Fibroblast of skin of scalp (primary cell): ENCODE results near the gene ALLC.

Experiments
- DNase-seq: peaks from one replicate; pipeline ENCODE4 v3.0.0-alpha.2; 2013

The ALLC gene

DNA sequence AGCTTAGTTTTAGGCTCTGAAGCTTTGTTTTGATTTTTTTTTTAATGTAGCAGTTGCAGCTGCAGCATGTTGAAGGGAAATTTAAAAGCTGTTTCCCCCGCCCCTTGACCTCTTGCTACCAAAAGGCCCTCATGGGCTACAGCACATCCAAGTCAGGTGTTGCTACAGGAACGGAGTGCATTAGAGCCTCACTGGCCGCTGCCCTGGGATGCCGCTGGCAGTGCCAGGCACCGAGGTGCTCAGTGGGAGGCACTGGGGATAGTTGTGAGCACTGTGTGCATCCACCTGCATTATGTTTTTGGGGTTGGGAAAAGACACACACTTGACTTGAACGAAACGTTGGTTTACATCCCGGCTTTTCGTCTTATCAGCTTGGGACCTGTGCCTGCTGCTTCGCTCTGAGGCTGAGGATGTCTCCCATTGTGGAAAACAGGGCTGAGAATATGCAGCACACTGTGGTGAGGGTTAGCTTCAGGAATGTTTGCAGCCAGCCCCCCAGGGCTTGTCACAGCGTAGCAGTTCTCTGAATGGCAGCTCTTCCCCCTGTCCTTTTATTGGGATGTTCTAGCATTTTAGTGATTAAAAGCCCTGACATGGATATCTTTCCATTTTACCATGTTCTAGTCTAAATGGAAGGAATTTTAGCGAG lies 69.5 kb downstream of the ALLC start:
- peak; percentile 9 for DNase-seq

DNA sequence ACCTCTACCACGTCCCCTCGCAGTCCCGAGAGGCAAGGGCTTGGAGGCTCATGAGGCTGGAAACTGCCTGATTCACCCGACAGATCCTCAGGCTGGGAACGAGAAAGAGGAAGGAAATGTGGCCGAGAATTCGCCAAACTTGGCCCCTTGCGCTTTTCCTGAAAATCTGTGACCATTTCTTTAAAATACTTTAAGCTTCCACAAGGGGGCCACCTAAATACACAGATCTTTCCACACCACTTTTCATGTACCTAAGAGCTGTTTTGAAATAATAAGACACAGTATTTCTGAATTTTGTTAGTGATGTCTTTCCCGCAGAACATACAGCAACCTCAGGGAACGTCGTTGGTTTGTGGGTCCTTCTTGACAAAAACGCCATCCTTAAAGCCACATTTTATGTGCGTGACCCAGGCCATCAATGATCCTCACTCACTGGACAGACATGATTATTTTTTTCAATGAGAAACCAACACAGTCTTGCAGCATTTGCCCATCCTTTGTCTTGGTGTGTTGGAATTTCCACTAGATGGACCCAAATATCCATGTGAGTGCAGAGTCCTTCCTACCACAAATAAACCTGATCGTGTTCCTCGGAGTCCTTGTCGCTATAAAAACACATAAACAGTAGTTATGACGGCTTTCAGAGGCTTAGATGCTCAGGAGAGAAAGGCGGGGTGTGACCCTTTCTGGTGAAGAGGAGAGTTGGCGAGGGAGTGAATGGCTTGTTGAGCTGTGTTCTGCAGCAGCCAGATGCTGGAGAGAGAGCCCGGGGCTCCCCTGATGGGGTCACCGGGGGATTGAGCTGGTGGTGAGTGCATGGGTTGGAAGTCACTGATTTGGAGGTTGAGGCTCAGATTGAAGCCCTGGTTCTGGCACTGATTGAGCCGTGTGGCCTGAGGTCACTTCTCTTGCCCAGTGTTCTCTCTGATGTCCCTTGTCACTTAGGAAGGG lies 70.4 kb downstream of the ALLC start:
- peak; percentile 62 for DNase-seq

DNA sequence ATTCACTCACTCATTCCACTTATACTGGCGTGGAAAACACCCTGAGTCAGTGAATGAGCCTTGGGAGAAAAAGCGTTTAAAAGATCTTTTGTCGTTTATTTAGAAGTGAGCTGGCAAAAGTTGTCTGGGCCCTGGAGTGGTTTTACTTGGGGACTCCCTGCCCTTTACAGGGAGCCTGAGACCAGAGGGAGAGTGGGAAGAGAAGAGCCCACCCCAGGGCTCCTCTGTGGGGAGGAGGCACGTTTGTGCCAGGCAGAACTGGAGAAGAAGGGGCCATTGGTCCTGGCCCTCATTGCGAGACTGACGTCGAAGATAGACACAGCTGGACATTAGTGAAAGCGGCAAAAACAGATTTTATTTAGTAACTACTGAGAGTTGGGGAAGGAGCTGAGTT lies 71.1 kb downstream of the ALLC start:
- no peak for DNase-seq

DNA sequence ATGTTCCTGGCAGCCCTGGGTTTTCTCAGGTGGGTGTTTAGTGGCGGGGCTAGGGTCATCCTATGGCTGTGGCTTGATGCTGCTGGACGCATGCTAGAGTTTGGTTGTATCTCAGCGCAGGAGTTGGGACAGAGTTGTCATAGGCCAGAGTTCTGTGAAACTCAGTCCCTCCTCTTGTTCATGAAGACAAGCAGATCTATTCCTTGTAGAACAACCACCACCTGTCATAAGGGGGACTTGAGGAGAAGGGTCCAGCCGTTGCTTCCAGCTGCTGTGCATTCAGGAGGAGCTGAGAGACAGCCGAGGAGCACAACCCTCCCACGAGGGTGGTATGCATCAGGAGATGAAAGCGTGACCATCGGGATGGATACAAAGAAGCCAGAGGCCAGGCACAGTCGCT lies 71.8 kb downstream of the ALLC start:
- no peak for DNase-seq

DNA sequence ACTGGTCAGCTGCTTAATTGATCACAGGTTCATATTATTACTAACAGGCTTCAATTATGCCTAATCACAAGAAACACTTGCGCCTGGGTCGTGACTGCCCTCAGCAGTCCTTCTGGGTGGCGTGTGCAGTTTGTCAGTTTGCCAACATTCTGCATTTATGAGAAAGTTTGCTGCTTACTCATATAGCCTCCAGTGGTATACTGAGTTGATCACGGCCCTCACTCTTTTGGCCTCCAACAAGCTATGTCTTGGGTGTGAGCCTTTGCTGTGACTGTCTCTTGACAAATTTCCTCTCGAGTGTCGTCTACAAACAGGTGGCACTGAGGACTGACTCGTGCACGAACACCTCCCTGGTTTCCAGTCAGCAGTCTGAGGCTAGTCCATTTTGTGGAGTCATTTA lies 72.6 kb downstream of the ALLC start:
- DNase-seq, result peak; percentile 74

DNA sequence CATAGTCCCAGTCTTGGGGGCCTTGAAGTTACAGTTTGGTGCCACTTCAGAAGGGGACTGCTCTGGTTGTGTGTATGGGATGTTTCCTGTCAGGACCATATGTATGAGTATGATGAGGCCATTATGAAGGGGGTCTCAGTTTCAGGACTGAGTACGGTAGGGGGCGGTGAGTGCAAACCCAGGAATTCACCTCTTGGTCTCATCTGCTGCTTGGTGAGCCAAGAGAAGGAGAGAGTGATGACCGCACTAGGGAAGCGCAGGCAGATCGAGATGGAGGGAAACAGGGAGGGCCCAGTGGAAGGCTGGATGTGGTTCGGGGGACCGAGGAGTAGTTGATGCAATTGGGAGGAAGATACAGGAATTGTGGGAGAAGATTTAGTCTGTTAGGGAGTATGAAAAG lies 73.8 kb downstream of the ALLC start:
- DNase-seq, result no peak

DNA sequence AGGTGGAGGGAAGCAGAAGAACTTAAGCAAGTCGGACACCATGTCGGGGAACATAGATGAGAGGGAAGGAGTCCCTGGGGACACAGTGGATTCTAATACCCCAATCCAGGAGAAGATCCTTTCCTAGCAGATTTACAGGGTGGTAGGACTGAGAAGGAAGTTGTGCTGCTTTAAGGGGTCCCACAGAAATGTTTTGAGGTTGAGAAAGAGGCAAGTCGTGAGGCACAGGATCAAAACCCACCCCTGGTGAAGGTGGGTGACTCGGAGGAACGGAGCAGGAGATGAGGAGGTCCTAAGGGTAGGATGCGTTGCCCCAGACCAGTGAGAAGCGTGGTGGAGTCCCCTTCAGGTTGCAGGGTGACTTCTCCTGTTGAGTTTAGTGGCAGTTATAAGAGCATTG lies 78.1 kb downstream of the ALLC start:
- no peak for DNase-seq

DNA sequence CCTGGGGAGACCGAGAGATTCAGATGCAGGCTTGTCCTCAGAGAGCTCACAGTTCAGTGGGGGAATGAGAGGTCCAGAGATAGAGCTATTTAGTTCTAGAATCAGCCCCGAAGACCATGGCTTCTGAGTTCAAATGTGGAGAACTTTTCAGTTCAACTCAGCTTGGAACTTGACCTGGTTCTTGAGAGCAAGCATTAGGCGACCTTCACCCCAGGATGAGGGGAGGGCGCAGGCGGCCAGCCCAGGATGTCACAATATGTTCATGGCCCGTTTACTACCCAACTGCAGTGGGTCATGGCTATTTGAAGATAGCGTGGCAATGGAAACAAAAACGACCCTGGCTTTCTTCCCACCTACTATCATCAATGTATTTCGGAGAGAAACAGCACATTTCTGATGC lies 79.1 kb downstream of the ALLC start:
- no peak for DNase-seq

DNA sequence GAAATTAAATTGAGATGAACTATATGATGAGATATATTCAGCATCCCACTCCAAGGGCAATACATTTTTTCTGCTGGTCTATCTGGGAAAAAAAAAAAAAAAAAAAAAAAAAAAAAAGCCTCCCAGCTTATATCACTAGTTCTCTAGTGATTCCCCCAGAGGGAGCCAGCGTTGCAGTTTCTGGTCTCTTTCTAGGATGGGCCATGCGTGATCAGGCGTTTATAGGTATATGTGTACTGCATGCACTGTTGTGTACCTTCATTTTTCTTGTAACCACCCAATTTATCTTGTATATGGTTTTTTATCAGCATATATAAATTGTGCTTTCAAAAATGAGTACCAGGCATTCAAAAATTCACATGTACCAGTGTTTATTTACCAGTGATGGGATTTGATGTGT lies 80.5 kb downstream of the ALLC start:
- peak; percentile 50 for DNase-seq

DNA sequence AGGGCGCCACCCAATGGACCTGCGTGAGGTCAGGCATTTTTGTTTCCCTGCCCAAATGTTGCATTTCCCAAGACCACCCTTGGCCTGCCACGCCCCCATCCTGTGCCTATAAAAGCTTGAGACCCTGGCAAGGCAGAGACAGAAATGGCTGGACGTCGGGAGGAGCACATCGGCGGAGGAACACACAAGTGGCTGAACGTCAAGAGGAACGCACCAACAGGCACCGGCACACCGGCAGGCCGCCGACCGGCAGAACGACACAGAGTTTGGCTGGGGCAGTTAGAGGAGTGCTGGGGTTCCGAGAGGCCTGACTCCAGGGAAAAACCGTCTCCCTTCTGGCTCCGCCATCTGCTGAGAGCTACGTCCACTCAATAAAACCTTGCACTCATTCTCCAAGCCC lies 81.3 kb downstream of the ALLC start:
- DNase-seq, result no peak

DNA sequence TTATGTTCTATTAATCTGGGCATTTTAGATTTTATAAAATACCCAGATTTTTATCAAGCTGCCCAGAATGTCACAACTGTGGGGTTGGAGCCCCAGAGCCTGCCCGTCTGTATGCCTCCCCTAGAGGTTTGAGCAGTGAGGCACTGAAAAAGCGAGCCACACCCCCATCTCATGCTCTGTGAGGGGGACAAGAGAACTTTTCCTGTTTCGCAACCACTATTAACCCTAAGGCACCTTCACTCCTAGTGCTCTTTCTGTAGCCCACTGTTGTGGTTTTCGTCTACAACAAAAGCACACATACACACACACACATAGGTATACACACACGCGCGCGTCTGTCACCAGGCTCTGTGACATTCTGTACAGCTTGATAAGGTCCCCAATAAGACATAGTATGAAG lies 83.4 kb downstream of the ALLC start:
- DNase-seq, result no peak

DNA sequence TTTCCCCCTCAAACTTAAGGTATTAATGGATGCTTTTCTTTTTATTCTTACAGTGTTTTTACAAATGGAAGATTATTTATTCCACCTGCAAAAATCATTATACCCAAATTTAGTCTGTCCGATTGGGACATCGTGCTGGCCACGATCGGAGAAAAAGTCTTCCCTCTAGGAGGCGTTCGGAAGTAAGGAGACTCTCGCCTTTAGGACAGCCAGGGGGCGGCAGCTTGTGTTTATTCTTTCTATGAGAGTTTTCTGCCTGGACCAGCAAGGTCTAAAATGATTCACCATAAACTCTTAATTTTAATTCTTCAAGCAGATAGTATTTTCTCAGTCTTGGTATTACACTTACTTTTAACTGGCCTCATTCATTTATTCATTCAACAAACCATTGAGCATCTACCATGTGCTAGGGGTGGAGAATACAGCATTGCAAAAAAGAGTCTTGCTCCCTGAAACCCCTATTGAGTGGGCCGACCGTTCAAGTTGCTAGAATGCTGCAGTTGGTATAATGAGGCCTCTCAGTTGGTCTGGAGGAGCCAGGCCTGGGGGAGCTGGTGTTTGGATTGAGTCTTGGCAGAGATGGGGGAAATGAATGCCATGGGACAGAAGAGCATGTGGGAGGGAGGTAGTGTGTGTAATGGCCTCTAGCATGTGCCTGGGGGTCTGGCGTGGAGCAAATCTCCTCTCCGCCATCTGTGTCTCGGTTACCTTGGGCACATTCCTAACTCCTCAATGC lies 84.0 kb downstream of the ALLC start:
- no peak for DNase-seq

DNA sequence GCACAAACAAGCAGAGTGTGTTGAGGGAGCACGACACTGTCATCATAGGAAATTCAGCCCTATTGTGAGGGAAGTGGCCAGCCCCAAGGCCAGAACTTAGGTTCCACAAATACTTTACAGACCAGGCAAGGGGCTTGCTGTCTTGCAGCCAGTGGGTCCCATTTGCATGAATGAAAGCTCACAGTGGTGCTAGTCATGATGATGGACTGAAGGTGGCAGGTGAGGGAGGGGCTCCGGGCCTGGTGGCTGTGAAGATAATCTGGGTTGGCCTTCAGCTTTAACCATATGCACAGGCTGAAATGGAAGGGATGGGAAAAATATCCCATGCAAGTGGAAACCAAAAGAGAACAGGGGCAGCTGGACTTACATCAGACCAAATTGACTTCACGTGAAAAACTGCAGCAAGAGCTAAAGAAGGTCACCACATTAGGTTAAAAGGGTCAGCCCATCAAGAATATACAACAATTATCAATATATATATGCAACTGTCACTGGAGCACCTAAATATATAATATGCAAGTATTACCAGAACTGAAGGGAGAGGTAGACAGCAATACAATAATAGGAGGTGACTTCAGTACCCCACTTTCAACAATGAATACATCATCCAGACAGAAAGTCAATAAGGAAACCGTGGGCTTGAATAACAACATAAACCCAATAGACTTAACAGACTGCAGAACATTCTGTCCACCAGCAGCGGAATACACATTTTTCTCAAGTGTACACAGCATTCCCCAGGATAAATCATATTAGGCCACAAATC lies 84.9 kb downstream of the ALLC start:
- DNase-seq, result no peak

DNA sequence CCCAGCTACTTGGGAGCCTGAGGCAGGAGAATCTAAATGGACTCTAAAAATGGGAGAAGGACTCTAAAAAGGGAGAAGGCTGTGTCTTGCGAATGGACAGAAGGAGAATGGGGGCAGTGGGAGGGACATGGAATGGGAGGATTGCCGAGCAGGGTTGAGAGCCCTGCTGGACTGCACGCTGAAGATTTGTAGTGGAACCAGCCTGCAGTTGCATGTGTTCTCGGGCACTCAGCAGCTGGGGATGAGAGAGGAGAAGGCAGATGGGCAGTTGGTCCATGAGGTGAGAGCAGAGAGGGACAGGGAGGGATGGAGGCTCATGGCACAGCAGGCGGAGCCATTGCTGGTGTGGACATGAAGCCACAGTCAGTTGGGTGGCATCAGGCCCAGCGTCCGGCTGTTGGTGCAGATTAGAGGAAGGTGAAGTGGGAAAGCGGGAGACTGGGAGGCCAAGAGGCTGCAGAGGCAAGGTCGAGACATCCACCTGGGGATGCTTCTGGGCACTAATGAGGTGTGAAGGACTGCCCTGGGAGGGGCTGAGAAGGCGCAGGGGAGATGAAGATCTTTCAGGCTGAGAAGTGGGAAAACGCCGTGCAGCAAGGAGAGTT lies 86.1 kb downstream of the ALLC start:
- no peak for DNase-seq

DNA sequence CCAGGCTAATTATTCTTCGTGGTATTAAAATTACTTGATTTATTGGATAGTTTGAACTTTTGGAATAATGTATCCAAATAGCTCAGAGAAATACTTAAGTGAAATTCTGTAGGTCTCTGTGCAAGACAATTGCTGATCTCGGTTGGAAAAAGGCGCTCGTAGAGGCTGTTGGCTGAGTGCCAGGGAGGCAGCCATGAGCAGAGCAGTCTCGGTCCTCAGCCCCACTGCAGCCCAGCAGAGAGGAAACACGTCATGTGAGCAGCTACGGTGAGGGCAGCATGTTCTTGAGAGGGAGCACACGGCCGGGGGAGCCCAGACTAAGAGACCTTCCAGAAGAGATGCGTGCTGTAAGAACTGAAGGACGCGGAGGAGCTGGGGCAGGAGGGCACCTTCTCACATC lies 87.9 kb downstream of the ALLC start:
- DNase-seq, result no peak

DNA sequence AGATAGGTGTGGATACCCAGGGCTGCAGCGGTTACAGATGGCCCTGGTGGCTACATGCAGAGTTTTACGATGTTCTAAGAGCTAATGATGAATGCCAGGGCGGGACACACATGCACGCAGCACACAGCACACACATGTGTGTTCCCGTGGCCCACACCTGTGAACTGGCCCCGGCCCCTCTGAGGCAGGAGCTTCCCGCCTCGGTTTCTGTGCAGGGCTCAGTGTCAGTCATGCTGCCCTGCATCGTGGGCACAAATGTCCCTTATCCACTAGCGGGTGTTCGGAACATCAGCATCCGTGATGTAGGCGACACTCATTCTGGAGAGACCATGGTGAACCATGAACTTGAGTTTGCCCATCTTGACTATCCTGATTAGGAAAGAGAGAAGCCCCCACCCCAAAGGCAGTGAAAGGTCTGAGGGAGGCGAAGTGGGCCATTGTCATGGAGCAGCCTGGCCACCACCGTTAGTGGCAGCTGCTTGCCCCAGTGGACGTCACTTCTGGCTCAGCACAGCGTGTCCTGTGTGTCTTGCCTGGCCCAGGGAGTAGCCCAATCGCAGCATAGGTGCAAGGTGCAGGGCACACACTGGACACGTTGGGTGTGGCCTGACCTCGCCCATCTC lies 89.1 kb downstream of the ALLC start:
- DNase-seq, result no peak

DNA sequence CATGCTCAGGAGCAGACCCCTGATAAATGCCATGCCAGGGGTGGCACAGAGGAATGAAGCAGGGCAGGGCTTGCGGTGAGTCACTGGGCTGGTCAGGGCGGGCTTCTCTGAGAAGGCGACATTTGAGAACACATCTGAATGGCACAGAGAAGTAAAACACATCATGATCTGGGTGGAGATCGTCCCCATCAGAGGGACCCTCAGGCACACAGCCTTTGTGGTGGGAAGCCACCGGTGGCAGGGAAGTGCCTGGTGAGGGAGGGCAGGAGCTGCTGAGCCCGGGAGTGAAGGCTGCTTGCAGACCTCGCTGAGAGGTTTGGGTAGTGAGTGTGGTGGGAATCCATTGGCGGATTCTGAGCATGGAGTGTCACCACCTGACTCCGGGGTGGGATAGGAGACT lies 89.8 kb downstream of the ALLC start:
- no peak for DNase-seq

DNA sequence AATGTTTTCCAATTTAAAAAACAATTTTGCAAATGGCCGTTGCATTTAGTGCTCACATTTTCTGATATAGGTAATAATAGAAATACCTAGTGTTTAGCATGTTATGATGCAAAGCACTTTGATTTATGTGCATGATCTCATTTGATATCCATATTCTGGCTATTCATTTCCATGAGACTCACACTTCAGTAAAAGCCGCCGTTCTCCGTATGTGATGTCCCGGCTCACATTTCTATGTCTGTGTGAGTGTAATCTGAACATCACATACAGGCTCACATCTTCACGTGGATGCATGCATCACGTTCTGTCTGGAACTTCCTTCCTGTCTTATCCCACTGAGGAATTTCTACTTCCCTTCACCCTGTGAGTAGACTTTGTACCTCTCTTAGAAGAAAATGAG lies 91.2 kb downstream of the ALLC start:
- no peak for DNase-seq

DNA sequence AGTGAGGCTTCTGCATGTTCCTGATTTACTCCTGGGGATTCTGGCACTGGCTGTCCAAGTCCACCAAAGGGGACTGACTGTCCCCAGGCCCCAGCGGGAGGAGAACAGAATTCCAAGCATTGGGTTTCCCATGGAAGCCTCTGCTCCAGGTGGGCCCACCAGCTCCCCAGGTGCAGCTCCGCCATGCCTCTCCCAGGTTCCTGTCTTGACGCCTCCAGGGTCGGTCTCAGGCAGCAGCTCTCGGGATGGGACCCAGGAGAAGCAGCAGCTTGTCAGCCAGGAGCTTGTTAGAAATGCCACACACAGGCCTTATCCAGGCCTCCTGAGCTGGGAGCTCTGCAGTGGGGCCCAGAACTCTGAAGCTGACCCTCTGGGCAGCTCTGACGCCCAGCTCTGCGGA lies 93.3 kb downstream of the ALLC start:
- no peak for DNase-seq

DNA sequence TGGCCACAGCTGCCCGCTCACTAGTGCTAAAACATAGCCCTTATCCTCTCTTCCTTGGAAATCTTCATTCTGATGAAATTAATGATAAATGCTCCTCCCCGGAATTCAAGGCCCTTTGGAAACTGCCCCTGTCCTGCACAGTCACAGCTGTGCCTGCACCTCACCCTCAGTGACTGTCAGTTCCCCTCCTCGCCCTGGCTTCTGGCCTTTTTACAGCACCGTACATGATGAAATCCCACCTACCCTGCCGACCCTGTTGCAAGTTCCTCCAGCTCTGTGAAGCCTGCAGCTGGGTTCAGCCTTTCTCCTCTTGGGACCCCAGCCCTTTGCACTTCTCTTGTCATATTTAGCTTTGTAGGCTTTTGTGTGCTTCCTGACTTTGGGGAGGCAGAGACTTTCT lies 93.8 kb downstream of the ALLC start:
- no peak for DNase-seq
